ENCODE measurements around the gene ECSCR.
"Not testable (repeated sequence)": the region's sequence is repeated elsewhere in the genome, so short reads cannot be mapped to it uniquely, and the experiment has no call there.

The ECSCR gene

GRCh38 chr5:139462586-139463276 is at the start of gene ECSCR:
Gene ECSCR, minus strand, starts transcription at chr5:139462743. Its CDS starts 73 bp downstream, at chr5:139462670.
- CTCF ChIA-PET: interaction anchor here (1.3 to 2.1 kb wide), 3 partner anchors 50 to 54 kb away, joined by 3 to 6 read pairs (median 3); no protein-coding TSS in a partner anchor
- TF ChIP-seq CTCF (IDR thresholded peaks at IDR 0.05; ENCODE audit: control extremely low read depth, extremely low read depth, low read depth, missing control alignments): no peak
- POLR2A ChIA-PET: no interaction called here

GRCh38 chr5:139504722-139505121 is 42.2 kb upstream of the ECSCR start:
- DNase-seq (ENCODE audit: extremely low spot score); POLR2A ChIA-PET: not testable (repeated sequence)
- CTCF ChIA-PET: interaction anchor here (0.9 to 5.0 kb wide), 8 partner anchors 9 to 112 kb away, joined by 3 to 30 read pairs (median 4); no protein-coding TSS in a partner anchor

More at GRCh38 chr5:139462586-139463276, at the start of gene ECSCR:
- no peak for DNase-seq (ENCODE audit: extremely low spot score)

- POLR2A ChIA-PET; DNase-seq (ENCODE audit: extremely low spot score): not testable (repeated sequence)
- CTCF ChIA-PET: interaction anchor here (1.0 to 5.0 kb wide), 5 partner anchors 9 to 81 kb away, joined by 3 to 30 read pairs (median 4); partner anchors contain the start of gene STING1
Observed at GRCh38 chr5:139503879-139504278, 41.3 kb upstream of the ECSCR start.

DNA sequence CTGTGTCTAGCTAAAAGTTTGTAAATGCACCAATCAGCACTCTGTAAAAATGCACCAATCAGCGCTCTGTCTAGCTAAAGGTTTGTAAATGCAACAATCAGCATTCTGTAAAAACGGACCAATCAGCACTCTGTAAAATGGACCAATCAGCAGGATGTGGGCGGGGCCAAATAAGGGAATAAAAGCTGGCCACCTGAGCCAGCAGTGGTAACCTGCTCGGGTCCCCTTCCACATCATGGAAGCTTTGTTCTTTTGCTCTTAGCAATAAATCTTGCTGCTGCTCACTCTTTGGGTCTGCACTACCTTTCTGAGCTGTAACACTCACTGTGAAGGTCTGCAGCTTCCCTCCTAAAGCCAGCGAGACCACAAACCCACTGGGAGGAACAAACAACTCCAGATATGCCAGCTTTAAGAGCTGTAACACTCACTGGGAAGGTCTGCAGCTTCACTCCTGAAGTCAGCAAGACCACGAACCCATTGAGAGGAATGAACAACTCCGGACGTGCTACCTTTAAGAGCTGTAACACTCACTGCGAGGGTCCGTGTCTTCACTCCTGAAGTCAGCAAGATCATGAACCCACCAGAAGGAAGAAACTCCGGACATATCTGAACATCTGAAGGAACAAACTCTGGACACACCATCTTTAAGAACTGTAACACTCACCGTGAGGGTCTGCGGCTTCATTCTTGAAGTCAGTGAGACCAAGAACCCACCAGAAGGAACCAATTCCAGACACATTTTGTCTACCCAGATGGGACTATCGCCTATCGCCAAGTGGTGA is 40.7 kb upstream of the ECSCR start:
- POLR2A ChIA-PET; DNase-seq (ENCODE audit: extremely low spot score): not testable (repeated sequence)
- CTCF ChIA-PET: interaction anchor here (0.9 to 5.0 kb wide), 6 partner anchors 10 to 81 kb away, joined by 3 to 30 read pairs (median 4); partner anchors contain the start of gene STING1

DNA sequence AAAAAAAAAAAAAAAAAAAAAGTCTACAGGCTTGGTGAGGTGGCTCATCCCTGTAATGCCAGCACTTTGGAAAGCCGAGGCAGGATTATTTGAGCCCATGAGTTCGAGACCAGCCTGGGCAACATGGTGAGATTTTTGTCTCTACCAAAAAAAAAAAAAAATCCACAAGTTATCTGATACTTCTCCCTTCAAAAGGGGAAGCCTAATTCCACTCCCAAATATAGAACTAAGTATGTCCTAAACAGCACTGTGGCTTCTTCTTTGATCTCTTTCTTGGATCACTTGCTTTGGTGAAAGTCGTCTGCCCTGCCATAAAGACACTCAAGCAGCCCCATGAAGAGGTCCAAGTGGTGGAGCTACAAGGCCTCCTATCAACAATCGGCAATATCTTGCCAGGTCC is 38.8 kb upstream of the ECSCR start:
- CTCF ChIA-PET: interaction anchor here (0.9 to 5.0 kb wide), 4 partner anchors 12 to 78 kb away, joined by 3 to 30 read pairs (median 3); no protein-coding TSS in a partner anchor
- no peak for DNase-seq (ENCODE audit: extremely low spot score)
- TF ChIP-seq CTCF (IDR thresholded peaks at IDR 0.05; ENCODE audit: control extremely low read depth, extremely low read depth, low read depth, missing control alignments): no peak
- POLR2A ChIA-PET: no interaction called here

- DNase-seq (ENCODE audit: extremely low spot score): no peak
- no peak for TF ChIP-seq CTCF (IDR thresholded peaks at IDR 0.05; ENCODE audit: control extremely low read depth, extremely low read depth, low read depth, missing control alignments)
- ChIA-PET CTCF (interaction anchor here (1.1 to 4.1 kb wide), 11 partner anchors 8 to 92 kb away, joined by 3 to 15 read pairs (median 4); partner anchors contain the start of gene SPATA24), POLR2A (no interaction called here)
Observed at GRCh38 chr5:139495638-139496435, 33.3 kb upstream of the ECSCR start.

DNA sequence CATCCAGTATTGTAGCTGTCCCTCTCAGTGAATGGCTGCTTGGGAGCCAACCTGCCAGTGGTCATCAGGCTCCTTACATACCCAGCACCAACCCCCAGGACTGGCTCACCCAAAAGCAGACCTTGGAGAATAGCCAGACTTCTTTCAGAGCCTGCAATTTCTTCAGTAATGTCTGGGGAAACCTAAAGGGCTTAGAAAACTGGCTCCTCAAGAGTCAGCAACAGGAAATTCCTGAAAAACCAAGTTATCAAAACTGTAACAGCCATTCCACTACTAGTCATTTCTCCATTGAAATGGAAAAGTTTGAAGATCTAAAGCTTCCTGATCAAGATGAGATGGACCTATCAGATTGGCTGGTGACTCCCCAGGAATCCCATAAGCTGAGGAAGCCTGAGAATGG is 32.3 kb upstream of the ECSCR start:
- no peak for DNase-seq (ENCODE audit: extremely low spot score)
- ChIA-PET POLR2A (no interaction called here), CTCF (interaction anchor here (1.0 to 4.1 kb wide), 10 partner anchors 9 to 72 kb away, joined by 3 to 15 read pairs (median 4); no protein-coding TSS in a partner anchor)
- no peak for TF ChIP-seq CTCF (IDR thresholded peaks at IDR 0.05; ENCODE audit: control extremely low read depth, extremely low read depth, low read depth, missing control alignments)

Data from GM10248 (cell line).